ENCODE results near the gene PAQR5.

DNA sequence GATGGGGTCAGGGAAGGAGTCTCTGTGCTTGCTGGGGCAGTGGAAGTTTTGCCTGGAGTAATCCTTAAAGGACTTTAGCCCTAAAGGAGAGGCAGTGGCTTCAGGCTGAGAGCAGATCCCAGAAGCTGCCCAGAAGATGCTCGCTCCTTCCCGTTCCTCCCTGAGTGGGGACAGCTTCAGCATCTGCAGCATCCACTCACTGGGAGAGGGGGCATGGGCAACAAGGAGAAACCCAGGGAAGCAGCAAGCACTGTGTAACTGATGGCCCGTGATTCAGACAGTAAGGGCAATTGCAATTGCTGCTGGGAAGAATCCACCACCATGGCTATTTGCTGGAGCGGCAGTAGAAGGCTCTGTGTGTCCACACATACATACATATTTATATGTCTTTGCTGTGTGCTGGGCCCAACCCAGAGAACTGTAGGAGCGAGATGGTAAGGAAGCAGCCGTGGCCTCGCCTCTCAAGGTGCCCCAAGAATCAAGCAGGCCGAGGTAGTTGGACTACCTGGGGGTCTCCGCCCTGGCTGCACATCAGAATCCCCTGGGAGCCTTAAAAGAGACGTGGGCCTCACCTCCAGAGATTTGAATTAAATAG, 5.8 kb upstream of the PAQR5 start:
- TF ChIP-seq, protein P1, sequence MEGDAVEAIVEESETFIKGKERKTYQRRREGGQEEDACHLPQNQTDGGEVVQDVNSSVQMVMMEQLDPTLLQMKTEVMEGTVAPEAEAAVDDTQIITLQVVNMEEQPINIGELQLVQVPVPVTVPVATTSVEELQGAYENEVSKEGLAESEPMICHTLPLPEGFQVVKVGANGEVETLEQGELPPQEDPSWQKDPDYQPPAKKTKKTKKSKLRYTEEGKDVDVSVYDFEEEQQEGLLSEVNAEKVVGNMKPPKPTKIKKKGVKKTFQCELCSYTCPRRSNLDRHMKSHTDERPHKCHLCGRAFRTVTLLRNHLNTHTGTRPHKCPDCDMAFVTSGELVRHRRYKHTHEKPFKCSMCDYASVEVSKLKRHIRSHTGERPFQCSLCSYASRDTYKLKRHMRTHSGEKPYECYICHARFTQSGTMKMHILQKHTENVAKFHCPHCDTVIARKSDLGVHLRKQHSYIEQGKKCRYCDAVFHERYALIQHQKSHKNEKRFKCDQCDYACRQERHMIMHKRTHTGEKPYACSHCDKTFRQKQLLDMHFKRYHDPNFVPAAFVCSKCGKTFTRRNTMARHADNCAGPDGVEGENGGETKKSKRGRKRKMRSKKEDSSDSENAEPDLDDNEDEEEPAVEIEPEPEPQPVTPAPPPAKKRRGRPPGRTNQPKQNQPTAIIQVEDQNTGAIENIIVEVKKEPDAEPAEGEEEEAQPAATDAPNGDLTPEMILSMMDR (IDR thresholded peaks at IDR 0.05; ENCODE audit: borderline replicate concordance, extremely low read depth, low read length, poor library complexity, severe bottlenecking): no peak
- no peak for TF ChIP-seq EZH2 (IDR thresholded peaks at IDR 0.05; ENCODE audit: borderline replicate concordance, low read depth, low read length, severe bottlenecking)

All from DND-41 (cell line).